ENCODE measurements around the gene AKR1C1. TPM values are rescaled to one million over a fixed set of nuclear protein-coding genes. Genes with fewer than 3 reads are reported as not detected.

AKR1C1 gene
- total RNA-seq, 2 experiments from 2014 or later, result not detected

- intact Hi-C loops (cut with micrococcal nuclease; ENCODE audit: unreplicated experiment), result no loop called here
- H3K9me2 ChIP-seq (ENCODE audit: insufficient read depth, low read length), result no peaks in the 10 kb centered on the region
- BruUV-seq (replicated peaks), result no TSS peak
- no peak overlapping the region for H2AFZ ChIP-seq (ENCODE audit: low read length)
- H3K4me2 ChIP-seq (ENCODE audit: low read length), result no peak overlapping the region
- no peaks in the 10 kb centered on the region for H4K20me1 ChIP-seq (ENCODE audit: insufficient read depth, low read length)
- no peak overlapping the region for H3K27ac ChIP-seq (ENCODE audit: low read depth, low read length, poor library complexity, severe bottlenecking)
- H3K36me3 ChIP-seq (ENCODE audit: insufficient read depth, low read length), result no peaks in the 10 kb centered on the region
- DNase-seq (ENCODE audit: low spot score), result no peak
- CTCF ChIA-PET (ENCODE audit: unreplicated experiment), result no interaction called here
- TF ChIP-seq EZH2phosphoT487 (IDR thresholded peaks at IDR 0.05; ENCODE audit: borderline replicate concordance, low read depth, low read length), result no peak
- TF ChIP-seq CTCF (conservative IDR thresholded peaks at IDR 0.05; ENCODE audit: low read length), result no peak
- H3K79me2 ChIP-seq (ENCODE audit: insufficient read depth, low read depth, low read length), result no peaks in the 10 kb centered on the region
- no peak overlapping the region for H3K4me3 ChIP-seq (ENCODE audit: low read depth, low read length, poor library complexity, severe bottlenecking)
- POLR2A ChIA-PET, result no interaction called here
- no peaks in the 10 kb centered on the region for H3K9me3 ChIP-seq (ENCODE audit: low read length)
- H3K4me1 ChIP-seq (ENCODE audit: insufficient read depth, low read length, poor library complexity, severe bottlenecking), result no peaks in the 10 kb centered on the region
These were observed 13.8 kb downstream of the AKR1C1 start for GRCh38 chr10:4977025-4977424.

- Histone ChIP-seq H3K27ac (ENCODE audit: low read depth, low read length, poor library complexity, severe bottlenecking) (no peak overlapping the region), H3K9me3 (ENCODE audit: low read length) (no peaks in the 10 kb centered on the region), H4K20me1 (ENCODE audit: insufficient read depth, low read length) (no peaks in the 10 kb centered on the region), H2AFZ (ENCODE audit: low read length) (no peak overlapping the region), H3K4me2 (ENCODE audit: low read length) (no peak overlapping the region), H3K4me3 (ENCODE audit: low read depth, low read length, poor library complexity, severe bottlenecking) (no peak overlapping the region), H3K4me1 (ENCODE audit: insufficient read depth, low read length, poor library complexity, severe bottlenecking) (no peaks in the 10 kb centered on the region), H3K9me2 (ENCODE audit: insufficient read depth, low read length) (no peaks in the 10 kb centered on the region), H3K36me3 (ENCODE audit: insufficient read depth, low read length) (no peaks in the 10 kb centered on the region), H3K79me2 (ENCODE audit: insufficient read depth, low read depth, low read length) (no peaks in the 10 kb centered on the region)
- POLR2A ChIA-PET, result no interaction called here
- CTCF ChIA-PET (ENCODE audit: unreplicated experiment), result no interaction called here
- no peak for TF ChIP-seq EZH2phosphoT487 (IDR thresholded peaks at IDR 0.05; ENCODE audit: borderline replicate concordance, low read depth, low read length)
- TF ChIP-seq CTCF (conservative IDR thresholded peaks at IDR 0.05; ENCODE audit: low read length), result no peak
- no peak for DNase-seq (ENCODE audit: low spot score)
- intact Hi-C loops (cut with micrococcal nuclease; ENCODE audit: unreplicated experiment), result no loop called here
- no TSS peak for BruUV-seq (replicated peaks)
These were observed 15.7 kb downstream of the AKR1C1 start for GRCh38 chr10:4978870-4979269.

- ChIA-PET POLR2A (interaction anchor here (0.6 kb wide), 1 partner anchor 74 kb away, joined by 3 read pairs; no protein-coding TSS in a partner anchor), CTCF (ENCODE audit: unreplicated experiment) (no interaction called here)
- intact Hi-C loops (cut with micrococcal nuclease; ENCODE audit: unreplicated experiment), result no loop called here
- Histone ChIP-seq H3K4me2 (ENCODE audit: low read length) (no peak overlapping the region), H3K36me3 (ENCODE audit: insufficient read depth, low read length) (no peaks in the 10 kb centered on the region), H3K9me2 (ENCODE audit: insufficient read depth, low read length) (no peaks in the 10 kb centered on the region), H2AFZ (ENCODE audit: low read length) (no peak overlapping the region), H3K9me3 (ENCODE audit: low read length) (no peaks in the 10 kb centered on the region), H4K20me1 (ENCODE audit: insufficient read depth, low read length) (no peaks in the 10 kb centered on the region), H3K4me3 (ENCODE audit: low read depth, low read length, poor library complexity, severe bottlenecking) (no peak overlapping the region), H3K79me2 (ENCODE audit: insufficient read depth, low read depth, low read length) (no peaks in the 10 kb centered on the region), H3K27ac (ENCODE audit: low read depth, low read length, poor library complexity, severe bottlenecking) (no peak overlapping the region), H3K4me1 (ENCODE audit: insufficient read depth, low read length, poor library complexity, severe bottlenecking) (no peaks in the 10 kb centered on the region)
- DNase-seq (ENCODE audit: low spot score), result no peak
- no peak for TF ChIP-seq EZH2phosphoT487 (IDR thresholded peaks at IDR 0.05; ENCODE audit: borderline replicate concordance, low read depth, low read length)
- no peak for TF ChIP-seq CTCF (conservative IDR thresholded peaks at IDR 0.05; ENCODE audit: low read length)
- no TSS peak for BruUV-seq (replicated peaks)
These were observed 17.6 kb downstream of the AKR1C1 start for GRCh38 chr10:4980793-4981192.

Measured in OCI-LY7 (cell line).